ENCODE results near the gene CNR2.

The CNR2 gene

DNA sequence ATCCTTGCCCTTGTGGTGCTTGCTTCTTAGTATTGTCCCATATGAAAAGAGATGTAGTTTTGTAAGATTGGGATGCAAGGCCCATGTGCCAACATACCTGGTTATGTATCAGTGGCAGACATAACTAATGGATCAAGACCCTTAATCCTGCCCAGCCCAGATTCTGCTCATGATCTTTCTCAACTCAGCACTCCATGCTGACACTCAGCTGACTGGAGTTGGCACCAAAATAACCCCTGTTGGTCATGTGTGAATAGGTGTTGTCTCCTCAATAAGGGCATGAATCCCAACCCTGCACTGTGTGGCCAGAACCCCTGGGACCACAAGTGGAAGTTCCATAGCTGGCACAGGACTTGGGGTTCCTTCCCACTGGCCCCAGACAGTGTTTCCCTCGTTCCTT, 13.9 kb upstream of the CNR2 start:
- DNase-seq (ENCODE audit: low read depth), result no peak
- TF ChIP-seq, protein P1, sequence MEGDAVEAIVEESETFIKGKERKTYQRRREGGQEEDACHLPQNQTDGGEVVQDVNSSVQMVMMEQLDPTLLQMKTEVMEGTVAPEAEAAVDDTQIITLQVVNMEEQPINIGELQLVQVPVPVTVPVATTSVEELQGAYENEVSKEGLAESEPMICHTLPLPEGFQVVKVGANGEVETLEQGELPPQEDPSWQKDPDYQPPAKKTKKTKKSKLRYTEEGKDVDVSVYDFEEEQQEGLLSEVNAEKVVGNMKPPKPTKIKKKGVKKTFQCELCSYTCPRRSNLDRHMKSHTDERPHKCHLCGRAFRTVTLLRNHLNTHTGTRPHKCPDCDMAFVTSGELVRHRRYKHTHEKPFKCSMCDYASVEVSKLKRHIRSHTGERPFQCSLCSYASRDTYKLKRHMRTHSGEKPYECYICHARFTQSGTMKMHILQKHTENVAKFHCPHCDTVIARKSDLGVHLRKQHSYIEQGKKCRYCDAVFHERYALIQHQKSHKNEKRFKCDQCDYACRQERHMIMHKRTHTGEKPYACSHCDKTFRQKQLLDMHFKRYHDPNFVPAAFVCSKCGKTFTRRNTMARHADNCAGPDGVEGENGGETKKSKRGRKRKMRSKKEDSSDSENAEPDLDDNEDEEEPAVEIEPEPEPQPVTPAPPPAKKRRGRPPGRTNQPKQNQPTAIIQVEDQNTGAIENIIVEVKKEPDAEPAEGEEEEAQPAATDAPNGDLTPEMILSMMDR (IDR thresholded peaks at IDR 0.05; ENCODE audit: control insufficient read depth, extremely low read depth, insufficient read depth), result no peak
- no peak overlapping the region for H3K4me3 ChIP-seq (ENCODE audit: low read depth, low read length)

DNA sequence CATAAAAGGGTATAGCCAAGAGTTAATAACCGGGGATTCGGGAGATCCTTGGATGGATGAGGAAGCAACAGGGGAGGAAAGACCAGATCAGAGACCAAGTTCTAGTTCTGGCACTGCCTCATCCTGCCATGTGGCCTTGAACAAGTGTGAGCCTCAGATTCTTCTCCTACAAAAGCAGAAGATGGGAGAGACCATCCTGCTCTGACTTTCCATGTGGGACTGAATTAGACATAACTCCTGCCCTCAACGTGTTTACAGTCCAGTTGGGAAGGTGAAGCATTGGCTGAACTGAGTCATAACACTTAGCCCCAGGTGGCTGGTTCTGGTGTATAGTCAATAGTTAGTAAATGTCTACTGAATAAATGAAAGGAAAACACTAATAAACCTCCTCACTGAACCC, 12.1 kb upstream of the CNR2 start:
- TF ChIP-seq, protein P1 (IDR thresholded peaks at IDR 0.05; ENCODE audit: control insufficient read depth, extremely low read depth, insufficient read depth), result no peak
- no peak overlapping the region for H3K4me3 ChIP-seq (ENCODE audit: low read depth, low read length)
- DNase-seq (ENCODE audit: low read depth), result no peak

DNA sequence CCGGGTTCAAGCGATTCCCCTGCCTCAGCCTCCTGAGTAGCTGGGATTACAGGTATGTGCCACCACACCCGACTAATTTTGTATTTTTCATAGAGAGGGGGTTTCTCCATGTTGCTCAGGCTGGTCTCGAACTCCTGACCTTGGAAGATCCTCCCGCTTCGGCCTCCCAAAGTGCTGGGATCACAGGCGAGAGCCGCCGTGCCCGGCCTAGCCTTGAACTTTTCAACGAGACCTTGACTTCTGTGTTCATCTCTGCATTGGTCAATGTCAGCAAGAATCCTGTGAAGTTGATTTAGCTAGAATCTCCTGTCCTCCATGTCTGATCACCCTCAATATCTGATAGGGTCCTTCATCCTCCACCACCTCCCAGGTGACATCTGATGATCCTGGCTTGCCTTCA, 11.4 kb upstream of the CNR2 start:
- no peak for DNase-seq (ENCODE audit: low read depth)
- TF ChIP-seq, protein P1 (IDR thresholded peaks at IDR 0.05; ENCODE audit: control insufficient read depth, extremely low read depth, insufficient read depth), result no peak
- no peak overlapping the region for H3K4me3 ChIP-seq (ENCODE audit: low read depth, low read length)

DNA sequence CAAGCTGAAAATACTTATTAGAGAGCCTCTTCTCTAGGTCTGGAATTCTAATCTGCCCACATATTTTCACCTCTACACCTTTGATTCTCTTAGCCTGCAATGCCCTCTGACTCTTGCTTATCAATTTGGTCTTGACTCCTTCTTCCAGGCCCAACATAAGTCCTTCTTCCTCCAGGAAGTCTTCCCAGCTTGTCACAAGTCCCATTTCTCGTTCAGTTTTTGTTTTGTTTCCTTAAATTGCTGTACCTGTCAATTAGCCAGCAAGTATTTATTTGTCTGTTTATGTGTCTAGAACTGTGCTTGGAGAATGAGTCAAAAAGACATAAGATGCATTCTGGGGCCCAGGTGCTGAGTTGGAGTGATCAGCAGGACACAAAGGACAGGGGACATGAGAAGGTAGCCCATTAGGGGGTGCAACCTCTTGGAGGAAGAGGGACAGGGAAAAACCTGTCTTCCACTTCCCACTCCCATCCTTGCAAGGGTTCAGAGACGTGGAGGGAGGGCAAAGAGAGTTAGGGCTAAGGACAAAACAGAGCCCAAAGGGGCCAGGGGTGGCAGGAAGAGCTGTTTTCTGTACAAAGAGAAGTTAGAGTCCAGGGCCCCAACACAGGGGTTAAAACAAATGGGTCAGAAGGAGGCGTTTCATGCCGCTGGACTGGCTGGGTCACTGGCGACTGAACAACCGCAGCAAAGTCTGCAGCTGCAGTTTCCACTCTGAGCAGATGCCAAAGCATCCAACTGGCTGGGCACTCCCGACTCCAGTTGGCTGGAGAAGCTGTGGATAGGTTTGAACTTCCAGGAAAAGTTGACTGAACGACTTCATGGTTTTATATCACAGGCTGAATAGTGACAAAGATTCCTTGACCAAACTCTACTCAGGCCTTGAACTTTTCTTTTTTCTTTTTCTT, 10.7 kb upstream of the CNR2 start:
- no peak overlapping the region for H3K4me3 ChIP-seq (ENCODE audit: low read depth, low read length)
- TF ChIP-seq, protein P1 (IDR thresholded peaks at IDR 0.05; ENCODE audit: control insufficient read depth, extremely low read depth, insufficient read depth), result no peak
- no peak for DNase-seq (ENCODE audit: low read depth)

DNA sequence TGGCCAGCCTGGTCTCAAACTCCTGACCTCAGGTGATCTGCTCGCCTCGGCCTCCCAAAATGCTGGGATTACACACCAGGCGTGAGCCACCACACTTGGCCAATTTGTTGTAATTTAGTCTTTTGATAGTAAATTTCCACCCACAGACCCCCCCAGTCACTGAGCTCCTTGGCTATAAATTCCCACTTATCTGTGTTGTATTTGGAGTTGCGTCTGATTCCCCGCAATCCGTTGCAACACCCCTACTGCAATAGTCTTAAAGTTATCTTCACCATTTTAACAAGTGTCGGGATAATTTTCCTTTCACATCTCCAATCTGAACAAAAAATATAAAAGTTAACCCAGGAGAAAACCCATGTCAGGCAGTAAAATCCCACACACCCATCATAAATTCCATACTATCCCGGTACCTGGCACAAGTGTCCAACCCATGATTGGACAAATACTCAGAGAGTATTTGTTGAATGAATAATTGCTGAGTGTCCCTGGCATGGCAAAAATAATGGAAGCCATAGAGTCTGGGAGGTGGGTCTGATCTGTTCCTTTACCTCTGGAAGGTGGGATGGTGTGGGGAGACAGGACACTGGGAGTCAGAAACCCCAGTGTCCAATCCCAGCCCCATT, 9.3 kb upstream of the CNR2 start:
- no peak for DNase-seq (ENCODE audit: low read depth)
- TF ChIP-seq, protein P1 (IDR thresholded peaks at IDR 0.05; ENCODE audit: control insufficient read depth, extremely low read depth, insufficient read depth), result no peak
- no peak overlapping the region for H3K4me3 ChIP-seq (ENCODE audit: low read depth, low read length)

DNA sequence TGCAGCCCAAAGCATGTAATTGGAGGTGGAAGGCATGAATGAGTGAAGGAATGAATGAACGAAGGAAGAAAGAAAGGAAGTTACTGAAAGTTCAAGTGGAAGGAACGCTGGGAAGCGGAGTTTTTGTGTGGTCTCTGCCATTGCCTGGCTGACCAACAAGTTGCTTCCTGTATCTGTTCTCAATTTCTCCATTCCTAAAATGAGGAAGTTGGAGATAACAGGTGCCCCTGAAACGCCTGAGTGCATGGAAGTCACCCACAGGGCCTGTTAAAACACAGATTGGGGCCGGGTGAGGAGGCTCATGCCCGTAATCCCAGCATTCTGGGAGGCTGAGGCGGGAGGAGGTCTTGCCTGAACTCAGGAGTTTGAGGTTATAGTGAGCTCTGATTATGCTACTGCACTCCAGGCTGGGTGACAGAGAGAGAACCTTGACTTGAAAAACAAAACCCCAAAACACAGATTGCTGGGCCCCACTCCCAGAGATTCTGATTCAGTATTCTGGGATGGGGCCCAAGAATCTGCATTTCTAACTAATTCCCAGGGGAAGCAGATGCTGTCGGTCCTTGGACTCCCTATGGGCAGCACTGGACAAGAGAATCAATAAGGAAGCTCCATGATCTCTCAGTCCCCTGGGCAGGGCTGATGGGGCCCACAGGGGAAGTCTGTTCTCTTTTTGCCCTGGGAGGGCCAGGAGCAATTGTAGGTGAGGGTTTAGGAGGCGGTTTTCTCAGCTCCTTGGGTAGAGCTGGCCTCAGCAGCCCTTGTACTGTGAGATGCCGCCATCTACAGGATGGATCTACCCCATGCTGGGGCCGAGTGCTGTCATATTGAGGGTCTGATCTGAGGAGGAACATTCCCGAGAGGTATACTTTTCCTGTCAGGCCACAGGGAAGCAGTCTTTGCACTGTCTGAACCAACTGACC, 3.3 kb upstream of the CNR2 start:
- TF ChIP-seq, protein P1 (IDR thresholded peaks at IDR 0.05; ENCODE audit: control insufficient read depth, extremely low read depth, insufficient read depth), result peak; percentile 51
- DNase-seq (ENCODE audit: low read depth), result peak; percentile 10
- no peak overlapping the region for H3K4me3 ChIP-seq (ENCODE audit: low read depth, low read length)

Data from LNCaP clone FGC (cell line).